Measurements from ENCODE around the gene MME. TPM values are rescaled to one million over a fixed set of nuclear protein-coding genes. Genes with fewer than 3 reads are reported as not detected.

The MME gene
- total RNA-seq, 1 experiment from 2014 or later, result 0.52 TPM

DNA sequence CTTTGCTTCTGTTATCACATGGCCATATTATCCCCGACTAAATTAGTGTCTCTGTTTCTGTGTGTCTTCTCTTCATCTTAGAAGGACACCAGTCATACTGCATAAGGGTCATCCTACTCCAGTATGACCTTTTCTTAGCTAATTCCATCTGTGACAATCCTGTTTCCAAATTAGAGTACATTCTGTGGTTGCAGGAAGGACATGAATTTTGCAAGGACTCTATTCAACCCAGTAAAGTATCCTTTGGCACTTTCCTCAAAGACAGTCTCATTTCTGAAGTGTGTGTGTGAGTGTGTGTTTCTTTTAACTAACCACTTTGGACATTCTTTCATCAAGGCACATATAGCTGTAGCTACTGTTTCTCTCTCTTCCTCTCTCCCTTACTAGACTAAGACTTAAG is 15.2 kb upstream of the MME start:
- Histone ChIP-seq H3K27me3 (replicated peaks; ENCODE audit: control insufficient read depth, insufficient read depth, low read length) (no peaks in the 10 kb centered on the region), H3K4me3 (ENCODE audit: low read depth, low read length) (no peak overlapping the region), H3K4me1 (no peaks in the 10 kb centered on the region), H3K36me3 (ENCODE audit: control insufficient read depth, insufficient read depth, low read length) (no peaks in the 10 kb centered on the region), H3K9me3 (no peaks in the 10 kb centered on the region)
- Mint-ChIP-seq H3K9me3 (ENCODE audit: unreplicated experiment) (no peaks in the 10 kb centered on the region), H3K27ac (ENCODE audit: unreplicated experiment) (no peak overlapping the region), H3K36me3 (ENCODE audit: insufficient read depth, unreplicated experiment) (no peaks in the 10 kb centered on the region), H3K4me3 (ENCODE audit: unreplicated experiment) (no peak overlapping the region), H3K27me3 (ENCODE audit: insufficient read depth, unreplicated experiment) (peaks cover 3% of the 10 kb centered on the region), H3K4me1 (ENCODE audit: low read depth, unreplicated experiment) (no peaks in the 10 kb centered on the region)
- POLR2A ChIA-PET, result no interaction called here
- intact Hi-C loops (cut with micrococcal nuclease; ENCODE audit: unreplicated experiment), result no loop called here
- DNase-seq, result no peak
- TF ChIP-seq, protein P1, sequence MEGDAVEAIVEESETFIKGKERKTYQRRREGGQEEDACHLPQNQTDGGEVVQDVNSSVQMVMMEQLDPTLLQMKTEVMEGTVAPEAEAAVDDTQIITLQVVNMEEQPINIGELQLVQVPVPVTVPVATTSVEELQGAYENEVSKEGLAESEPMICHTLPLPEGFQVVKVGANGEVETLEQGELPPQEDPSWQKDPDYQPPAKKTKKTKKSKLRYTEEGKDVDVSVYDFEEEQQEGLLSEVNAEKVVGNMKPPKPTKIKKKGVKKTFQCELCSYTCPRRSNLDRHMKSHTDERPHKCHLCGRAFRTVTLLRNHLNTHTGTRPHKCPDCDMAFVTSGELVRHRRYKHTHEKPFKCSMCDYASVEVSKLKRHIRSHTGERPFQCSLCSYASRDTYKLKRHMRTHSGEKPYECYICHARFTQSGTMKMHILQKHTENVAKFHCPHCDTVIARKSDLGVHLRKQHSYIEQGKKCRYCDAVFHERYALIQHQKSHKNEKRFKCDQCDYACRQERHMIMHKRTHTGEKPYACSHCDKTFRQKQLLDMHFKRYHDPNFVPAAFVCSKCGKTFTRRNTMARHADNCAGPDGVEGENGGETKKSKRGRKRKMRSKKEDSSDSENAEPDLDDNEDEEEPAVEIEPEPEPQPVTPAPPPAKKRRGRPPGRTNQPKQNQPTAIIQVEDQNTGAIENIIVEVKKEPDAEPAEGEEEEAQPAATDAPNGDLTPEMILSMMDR (IDR thresholded peaks at IDR 0.05; ENCODE audit: insufficient read depth in 1 of 2, low read depth in 1 of 2, low read length in 1 of 2, severe bottlenecking in 1 of 2, unreplicated experiment in 1 of 2), result no peak
- BruUV-seq (replicated peaks), result no TSS peak
- CTCF ChIA-PET, result no interaction called here

DNA sequence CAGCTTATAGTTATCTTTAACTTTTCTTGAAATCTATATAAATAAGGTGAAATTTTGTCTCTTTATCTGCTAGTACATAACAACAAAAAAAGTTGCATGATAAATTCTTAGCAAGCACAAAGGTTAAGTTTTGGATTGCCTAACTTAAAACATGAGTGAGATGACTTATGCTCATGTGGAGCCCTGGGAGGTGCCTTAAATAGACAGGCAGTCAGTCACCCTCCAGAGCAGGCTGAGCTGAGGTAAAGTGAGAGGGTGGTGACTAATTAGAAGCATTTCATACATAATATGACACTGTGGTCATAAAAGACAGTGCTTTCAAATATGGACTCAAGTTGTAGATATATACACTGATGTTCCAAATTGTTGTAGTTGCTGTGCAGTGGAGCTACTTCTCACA is 14.6 kb upstream of the MME start:
- TF ChIP-seq, protein P1 (IDR thresholded peaks at IDR 0.05; ENCODE audit: insufficient read depth in 1 of 2, low read depth in 1 of 2, low read length in 1 of 2, severe bottlenecking in 1 of 2, unreplicated experiment in 1 of 2), result no peak

DNA sequence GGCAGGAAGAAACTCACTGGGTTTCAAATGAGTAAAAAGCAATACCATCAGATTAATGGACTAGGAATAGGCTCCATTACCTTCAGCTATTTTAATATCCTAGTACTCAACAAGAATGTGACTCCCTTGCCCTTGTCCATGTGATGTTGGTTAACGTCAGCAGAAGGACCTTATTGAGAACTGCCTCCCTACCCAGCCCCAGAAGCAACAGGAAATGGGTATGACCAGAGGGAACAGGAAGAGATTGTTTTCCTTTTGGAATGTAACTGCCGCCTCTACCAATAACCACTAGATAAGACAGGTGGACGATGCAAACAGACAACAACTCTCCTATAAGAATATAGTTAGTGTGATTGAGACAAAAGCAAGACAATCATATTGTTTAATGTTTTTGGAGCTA is 10.4 kb upstream of the MME start:
- ChIA-PET POLR2A (no interaction called here), CTCF (no interaction called here)
- H3K9me3 ChIP-seq, result no peaks in the 10 kb centered on the region
- no peaks in the 10 kb centered on the region for H3K27me3 ChIP-seq (replicated peaks; ENCODE audit: control insufficient read depth, insufficient read depth, low read length)
- peaks cover 3% of the 10 kb centered on the region for H3K27me3 Mint-ChIP-seq (ENCODE audit: insufficient read depth, unreplicated experiment)
- no peaks in the 10 kb centered on the region for H3K4me1 ChIP-seq
- no peak overlapping the region for H3K27ac Mint-ChIP-seq (ENCODE audit: unreplicated experiment)
- no peaks in the 10 kb centered on the region for H3K36me3 ChIP-seq (ENCODE audit: control insufficient read depth, insufficient read depth, low read length)
- BruUV-seq (replicated peaks), result no TSS peak
- intact Hi-C loops (cut with micrococcal nuclease; ENCODE audit: unreplicated experiment), result no loop called here
- TF ChIP-seq, protein P1 (IDR thresholded peaks at IDR 0.05; ENCODE audit: insufficient read depth in 1 of 2, low read depth in 1 of 2, low read length in 1 of 2, severe bottlenecking in 1 of 2, unreplicated experiment in 1 of 2), result no peak
- no peak overlapping the region for H3K4me3 ChIP-seq (ENCODE audit: low read depth, low read length)
- H3K4me3 Mint-ChIP-seq (ENCODE audit: unreplicated experiment), result no peak overlapping the region
- no peak for DNase-seq
- no peaks in the 10 kb centered on the region for H3K9me3 Mint-ChIP-seq (ENCODE audit: unreplicated experiment)
- H3K36me3 Mint-ChIP-seq (ENCODE audit: insufficient read depth, unreplicated experiment), result no peaks in the 10 kb centered on the region
- H3K4me1 Mint-ChIP-seq (ENCODE audit: low read depth, unreplicated experiment), result no peaks in the 10 kb centered on the region

More for the DNA sequence above, 14.6 kb upstream of the MME start:
- no peaks in the 10 kb centered on the region for H3K9me3 ChIP-seq
- Mint-ChIP-seq H3K27ac (ENCODE audit: unreplicated experiment) (no peak overlapping the region), H3K36me3 (ENCODE audit: insufficient read depth, unreplicated experiment) (no peaks in the 10 kb centered on the region), H3K27me3 (ENCODE audit: insufficient read depth, unreplicated experiment) (peaks cover 3% of the 10 kb centered on the region), H3K4me1 (ENCODE audit: low read depth, unreplicated experiment) (no peaks in the 10 kb centered on the region), H3K4me3 (ENCODE audit: unreplicated experiment) (no peak overlapping the region), H3K9me3 (ENCODE audit: unreplicated experiment) (no peaks in the 10 kb centered on the region)
- DNase-seq, result no peak
- ChIA-PET CTCF (no interaction called here), POLR2A (no interaction called here)
- H3K4me3 ChIP-seq (ENCODE audit: low read depth, low read length), result no peak overlapping the region
- H3K4me1 ChIP-seq, result no peaks in the 10 kb centered on the region
- no peaks in the 10 kb centered on the region for H3K27me3 ChIP-seq (replicated peaks; ENCODE audit: control insufficient read depth, insufficient read depth, low read length)
- intact Hi-C loops (cut with micrococcal nuclease; ENCODE audit: unreplicated experiment), result no loop called here
- no peaks in the 10 kb centered on the region for H3K36me3 ChIP-seq (ENCODE audit: control insufficient read depth, insufficient read depth, low read length)
- BruUV-seq (replicated peaks), result no TSS peak

All from Caco-2 (cell line).